HS-27A (cell line): ENCODE data around the gene FAM53B.

Experiments
- DNase-seq: peaks from one replicate; pipeline ENCODE4 v3.0.0-alpha.2; 2012; ENCODE audit warnings: low read depth, missing footprints

The FAM53B gene

GRCh38 chr10:124728071-124728829 lies 15.9 kb downstream of the FAM53B start:
- no peak for DNase-seq

- DNase-seq = no peak
Measured at GRCh38 chr10:124727361-124727960, 16.7 kb downstream of the FAM53B start.

- DNase-seq = no peak
Measured at GRCh38 chr10:124725791-124726190, 18.4 kb downstream of the FAM53B start.

- no peak for DNase-seq
Measured at GRCh38 chr10:124725171-124725631, 19.0 kb downstream of the FAM53B start.

GRCh38 chr10:124724279-124725027 lies 19.7 kb downstream of the FAM53B start:
- DNase-seq = no peak

GRCh38 chr10:124723826-124724225 lies 20.4 kb downstream of the FAM53B start:
- DNase-seq = no peak

GRCh38 chr10:124722798-124723783 lies 21.1 kb downstream of the FAM53B start:
- no peak for DNase-seq

GRCh38 chr10:124721330-124722045 lies 22.7 kb downstream of the FAM53B start:
- DNase-seq = no peak

- DNase-seq = no peak
Measured at GRCh38 chr10:124719213-124719851, 24.8 kb downstream of the FAM53B start.

GRCh38 chr10:124717911-124718741 lies 26.1 kb downstream of the FAM53B start:
- no peak for DNase-seq

- DNase-seq = no peak
Measured at GRCh38 chr10:124717041-124717757, 27.0 kb downstream of the FAM53B start.

- DNase-seq = no peak
Measured at GRCh38 chr10:124716369-124716768, 27.8 kb downstream of the FAM53B start.

- DNase-seq = no peak
Measured at GRCh38 chr10:124715439-124715838, 28.7 kb downstream of the FAM53B start.

- DNase-seq = no peak
Measured at GRCh38 chr10:124713679-124714255, 30.4 kb downstream of the FAM53B start.

GRCh38 chr10:124712704-124713407 lies 31.3 kb downstream of the FAM53B start:
- no peak for DNase-seq

- DNase-seq = no peak
Measured at GRCh38 chr10:124711145-124711544, 33.0 kb downstream of the FAM53B start.

GRCh38 chr10:124710266-124710881 lies 33.8 kb downstream of the FAM53B start:
- no peak for DNase-seq
